ENCODE measurements around the gene TNIK. TPM values are rescaled to one million over a fixed set of nuclear protein-coding genes. Genes with fewer than 3 reads are reported as not detected.
"Not testable (repeated sequence)": the region's sequence is repeated elsewhere in the genome, so short reads cannot be mapped to it uniquely, and the experiment has no call there.

The TNIK gene
- total RNA-seq, 1 experiment from 2014 or later = 0.47 TPM

DNA sequence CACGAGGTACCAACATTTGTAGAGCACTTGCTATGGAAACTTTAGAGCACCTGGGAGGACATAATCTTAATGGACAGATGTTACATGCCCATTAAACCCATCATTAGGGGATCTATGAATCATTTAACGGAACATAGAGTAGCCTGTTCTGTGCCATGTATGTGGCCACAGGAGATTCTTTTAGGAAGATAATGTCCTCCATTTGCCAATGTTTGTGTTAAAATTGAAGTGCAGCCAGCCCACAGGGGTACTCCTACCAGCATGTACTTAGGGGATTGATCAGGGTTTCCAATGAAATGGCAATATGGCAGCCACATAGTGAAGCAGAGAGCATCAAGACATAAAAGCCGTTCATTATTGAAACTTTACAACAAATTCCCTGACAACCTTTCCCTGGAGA, 70.7 kb downstream of the TNIK start:
- H3K4me1 ChIP-seq (replicated peaks) = peaks cover 4% of the 10 kb centered on the region; the same call in 1 of the 2 replicates
- H3K27me3 ChIP-seq (replicated peaks) = no peaks in the 10 kb centered on the region
- no peaks in the 10 kb centered on the region; the same call in 1 of the 2 replicates for H3K9me3 ChIP-seq (replicated peaks)
- no peak overlapping the region for H3K4me3 ChIP-seq
- no peak for DNase-seq (ENCODE audit: low read depth in 1 of 2, low spot score in 2 of 2)
- H3K27ac ChIP-seq = no peak overlapping the region
- H3K36me3 ChIP-seq = no peaks in the 10 kb centered on the region

DNA sequence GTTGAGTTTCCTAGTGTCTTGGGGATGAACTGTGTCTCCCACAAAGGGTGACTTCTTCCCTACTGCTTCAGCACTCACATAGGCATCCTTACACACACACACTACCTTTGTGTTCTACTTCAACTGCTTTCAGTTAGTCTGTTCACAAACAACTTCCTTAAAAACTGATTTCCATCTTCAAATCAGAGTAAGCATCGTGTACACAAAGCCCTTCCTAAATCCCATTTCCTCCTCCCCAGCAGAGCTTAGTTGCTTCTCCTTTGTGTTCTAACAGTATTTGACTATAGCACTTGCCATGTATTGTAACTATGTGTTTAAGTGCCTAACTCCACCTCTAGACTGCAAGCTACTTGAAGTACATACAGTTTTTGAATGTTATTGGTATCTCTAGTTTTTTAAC, 71.7 kb downstream of the TNIK start:
- no peak for DNase-seq (ENCODE audit: low read depth in 1 of 2, low spot score in 2 of 2)
- peaks cover 10% of the 10 kb centered on the region; the same call in 1 of the 2 replicates for H3K4me1 ChIP-seq (replicated peaks)

DNA sequence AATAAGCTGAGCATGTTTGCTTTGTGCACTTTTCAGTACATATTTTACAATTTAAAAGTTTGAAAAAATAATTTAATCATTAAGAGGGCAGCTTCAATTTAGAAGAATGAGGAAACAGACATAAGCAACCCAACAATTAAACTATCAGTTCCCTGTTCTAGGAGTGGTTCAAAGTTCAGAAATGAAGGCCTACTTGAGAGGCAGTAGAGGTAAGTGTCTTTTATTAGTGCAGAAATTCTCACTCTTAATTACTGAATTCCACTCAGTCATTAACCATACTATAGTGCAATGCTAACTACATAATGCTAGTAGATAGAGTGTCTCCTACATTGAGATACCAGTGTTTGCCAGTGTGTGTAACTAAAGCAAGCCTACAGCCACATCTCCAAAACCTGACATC, 73.1 kb downstream of the TNIK start:
- DNase-seq (ENCODE audit: low read depth in 1 of 2, low spot score in 2 of 2) = no peak
- Histone ChIP-seq H3K4me3 (no peak overlapping the region), H3K36me3 (no peaks in the 10 kb centered on the region), H3K4me1 (replicated peaks) (peaks cover 10% of the 10 kb centered on the region; the same call in 1 of the 2 replicates), H3K9me3 (replicated peaks) (no peaks in the 10 kb centered on the region; the same call in 1 of the 2 replicates), H3K27ac (no peak overlapping the region), H3K27me3 (replicated peaks) (no peaks in the 10 kb centered on the region)

More for the DNA sequence above, 71.7 kb downstream of the TNIK start:
- H3K36me3 ChIP-seq = no peaks in the 10 kb centered on the region
- no peak overlapping the region for H3K4me3 ChIP-seq
- H3K9me3 ChIP-seq (replicated peaks) = no peaks in the 10 kb centered on the region; the same call in 1 of the 2 replicates
- H3K27ac ChIP-seq = no peak overlapping the region
- no peaks in the 10 kb centered on the region for H3K27me3 ChIP-seq (replicated peaks)

DNA sequence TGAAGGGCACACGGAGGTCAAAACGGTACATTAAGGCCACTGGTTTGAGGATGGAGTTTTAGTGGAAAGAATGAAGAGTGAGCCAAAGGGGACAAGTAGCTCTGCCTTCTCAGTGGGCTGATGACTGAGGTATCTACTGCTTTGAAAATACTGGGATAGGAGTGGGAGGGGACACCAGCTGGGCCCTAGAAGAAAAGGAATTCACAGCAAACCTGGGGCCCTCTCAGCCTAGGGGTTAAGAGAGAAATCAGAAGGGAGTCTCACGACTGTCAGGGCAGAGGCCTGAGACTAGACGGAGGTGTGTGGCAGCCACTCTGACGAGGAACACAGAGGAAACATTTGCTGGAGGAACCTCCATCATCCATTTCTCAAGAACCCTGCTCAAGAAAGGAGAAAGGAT, 75.1 kb downstream of the TNIK start:
- no peaks in the 10 kb centered on the region for H3K36me3 ChIP-seq
- H3K9me3 ChIP-seq (replicated peaks) = no peaks in the 10 kb centered on the region; the same call in 1 of the 2 replicates
- no peak overlapping the region for H3K27ac ChIP-seq

DNA sequence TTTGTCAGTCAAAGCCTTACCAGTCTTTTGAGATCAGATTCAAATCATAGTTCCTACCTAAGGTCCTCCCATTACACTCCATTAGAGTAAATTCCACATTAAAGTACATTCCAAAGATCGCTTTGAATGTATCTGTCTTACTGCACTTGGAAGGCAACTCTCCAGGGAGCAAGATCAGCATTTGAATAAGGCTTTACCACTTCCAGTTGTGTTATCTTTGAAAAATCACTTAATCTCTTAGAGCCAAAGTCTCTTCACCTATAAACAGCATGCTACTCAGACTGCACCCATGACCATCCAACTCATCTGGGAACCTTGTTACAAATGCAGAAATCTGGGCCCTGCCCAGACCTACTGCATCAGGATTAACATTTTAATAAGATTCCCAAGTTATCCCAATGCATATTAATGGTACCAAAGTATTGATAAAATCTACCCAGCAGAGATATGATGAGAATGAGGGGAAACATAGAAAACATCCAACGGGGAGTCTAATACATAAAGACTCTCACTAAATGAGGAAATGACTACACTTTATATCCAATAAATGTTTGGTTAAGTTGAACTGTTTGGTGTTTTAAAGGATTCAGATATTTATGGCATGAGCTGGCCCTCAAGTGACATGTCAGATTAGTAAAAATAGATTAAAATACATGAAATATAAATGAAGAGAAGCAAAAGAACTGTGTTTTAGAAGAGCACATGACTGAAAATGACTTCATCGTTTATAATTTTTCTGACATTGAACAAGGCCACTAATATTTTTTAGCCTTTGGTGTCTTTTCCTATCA, 75.9 kb downstream of the TNIK start:
- H3K27me3 ChIP-seq (replicated peaks) = no peaks in the 10 kb centered on the region
- no peak for DNase-seq (ENCODE audit: low read depth in 1 of 2, low spot score in 2 of 2)
- no peak overlapping the region for H3K4me3 ChIP-seq
- H3K27ac ChIP-seq = no peak overlapping the region
- H3K4me1 ChIP-seq (replicated peaks) = peaks cover 10% of the 10 kb centered on the region; the same call in 1 of the 2 replicates
- no peaks in the 10 kb centered on the region for H3K9me3 ChIP-seq (replicated peaks)
- H3K36me3 ChIP-seq = no peaks in the 10 kb centered on the region

More for the DNA sequence above, 75.1 kb downstream of the TNIK start:
- DNase-seq (ENCODE audit: low read depth in 1 of 2, low spot score in 2 of 2) = no peak
- Histone ChIP-seq H3K4me3 (no peak overlapping the region), H3K4me1 (replicated peaks) (peaks cover 10% of the 10 kb centered on the region; the same call in 1 of the 2 replicates), H3K27me3 (replicated peaks) (no peaks in the 10 kb centered on the region)

DNA sequence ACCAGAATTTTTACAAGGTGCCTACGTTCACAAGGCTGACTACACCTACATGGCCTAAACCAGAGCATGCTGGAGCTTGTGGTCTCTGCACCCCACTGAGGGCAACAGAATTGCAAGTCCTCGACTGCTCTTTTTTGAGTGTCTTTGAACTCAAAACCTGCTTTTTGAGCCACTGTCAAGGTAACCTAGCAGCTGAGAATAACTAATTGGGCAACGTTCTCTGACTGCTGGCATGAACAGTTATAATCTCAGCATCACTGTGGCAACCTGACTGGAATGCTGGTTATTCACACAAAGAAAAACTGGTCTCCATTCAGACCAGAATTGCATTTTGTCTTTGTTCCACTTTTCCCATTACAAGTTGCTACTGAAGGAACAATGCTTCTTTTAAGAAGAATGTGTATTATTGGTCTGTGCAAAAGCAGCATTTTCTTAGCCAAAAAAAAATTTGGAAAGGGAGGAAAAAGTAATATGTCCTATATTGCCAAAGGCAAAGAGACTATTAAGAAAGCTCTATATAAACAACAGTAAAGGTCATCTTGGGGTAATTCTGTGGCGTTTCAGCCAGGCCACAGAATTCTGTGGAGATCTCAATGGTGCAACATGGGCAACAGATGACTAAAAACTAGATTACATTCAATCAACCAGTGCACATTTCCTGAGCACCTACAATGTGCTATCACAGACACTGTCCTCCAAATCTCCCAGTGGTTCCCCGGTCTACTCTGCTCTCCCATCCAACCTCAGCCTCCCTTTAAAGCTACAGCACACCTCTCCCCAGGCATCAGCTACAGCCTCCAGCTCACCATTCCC, 76.8 kb downstream of the TNIK start:
- H3K36me3 ChIP-seq = no peaks in the 10 kb centered on the region
- peaks cover 10% of the 10 kb centered on the region; the same call in 1 of the 2 replicates for H3K4me1 ChIP-seq (replicated peaks)
- no peak overlapping the region for H3K27ac ChIP-seq
- no peaks in the 10 kb centered on the region for H3K9me3 ChIP-seq (replicated peaks)
- DNase-seq (ENCODE audit: low read depth in 1 of 2, low spot score in 2 of 2) = no peak
- no peaks in the 10 kb centered on the region for H3K27me3 ChIP-seq (replicated peaks)
- H3K4me3 ChIP-seq = no peak overlapping the region

DNA sequence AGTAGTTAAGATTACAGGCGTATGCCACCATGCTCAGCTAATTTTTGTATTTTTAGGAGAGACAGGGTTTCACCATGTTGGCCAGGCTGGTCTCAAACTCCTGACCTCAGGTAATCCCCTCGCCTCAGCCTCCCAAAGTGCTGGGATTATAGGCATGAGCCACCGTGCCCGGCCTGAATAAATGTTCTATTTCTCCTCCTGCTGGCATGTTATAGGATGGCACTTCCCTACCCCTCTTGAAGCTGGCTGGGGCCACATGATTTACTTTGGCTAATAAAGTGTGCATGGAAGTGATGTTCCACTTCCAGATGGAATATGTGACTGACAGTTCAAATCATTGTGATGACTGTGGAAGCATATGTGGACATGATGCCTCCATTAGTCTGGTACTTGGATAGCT, 77.9 kb downstream of the TNIK start:
- peaks cover 10% of the 10 kb centered on the region; the same call in 1 of the 2 replicates for H3K4me1 ChIP-seq (replicated peaks)
- H3K9me3 ChIP-seq (replicated peaks); DNase-seq (ENCODE audit: low read depth in 1 of 2, low spot score in 2 of 2); H3K36me3 ChIP-seq; H3K27me3 ChIP-seq (replicated peaks); H3K27ac ChIP-seq; H3K4me3 ChIP-seq: not testable (repeated sequence)

DNA sequence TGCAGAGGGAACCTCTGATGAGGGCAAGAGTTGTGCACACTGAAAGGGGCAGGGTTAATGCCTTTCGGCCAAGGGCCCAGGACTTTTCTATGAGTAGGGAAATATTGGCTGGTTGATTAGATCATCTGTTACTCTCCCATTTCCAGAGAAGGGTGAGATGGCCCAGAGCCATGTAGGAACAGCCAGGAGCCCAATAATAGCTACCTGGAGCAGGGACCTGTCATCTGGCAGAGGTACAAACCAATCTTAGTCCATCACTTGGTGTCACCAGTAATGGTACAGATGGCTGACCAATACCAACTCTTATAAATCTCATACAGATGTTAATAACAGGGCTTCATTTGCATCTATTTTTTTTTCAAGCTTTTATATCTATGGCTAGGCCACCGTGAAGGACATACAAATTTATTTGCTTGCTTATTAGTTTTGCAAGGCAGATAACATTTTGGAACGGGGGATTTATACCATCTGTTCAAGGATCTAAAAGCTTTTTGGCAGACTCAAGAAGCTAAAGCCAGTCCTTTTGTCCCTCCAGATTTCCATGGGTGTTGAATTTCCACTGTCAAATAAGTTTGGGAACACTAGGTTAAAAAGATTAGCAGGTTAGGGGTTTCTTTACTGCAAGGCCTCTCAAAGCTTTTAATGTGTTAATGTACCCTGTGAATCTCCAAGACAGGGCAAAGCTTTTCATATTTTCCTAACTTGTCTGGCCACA, 79.3 kb downstream of the TNIK start:
- Histone ChIP-seq H3K36me3 (no peaks in the 10 kb centered on the region), H3K27me3 (replicated peaks) (no peaks in the 10 kb centered on the region)
- no peak for DNase-seq (ENCODE audit: low read depth in 1 of 2, low spot score in 2 of 2)

DNA sequence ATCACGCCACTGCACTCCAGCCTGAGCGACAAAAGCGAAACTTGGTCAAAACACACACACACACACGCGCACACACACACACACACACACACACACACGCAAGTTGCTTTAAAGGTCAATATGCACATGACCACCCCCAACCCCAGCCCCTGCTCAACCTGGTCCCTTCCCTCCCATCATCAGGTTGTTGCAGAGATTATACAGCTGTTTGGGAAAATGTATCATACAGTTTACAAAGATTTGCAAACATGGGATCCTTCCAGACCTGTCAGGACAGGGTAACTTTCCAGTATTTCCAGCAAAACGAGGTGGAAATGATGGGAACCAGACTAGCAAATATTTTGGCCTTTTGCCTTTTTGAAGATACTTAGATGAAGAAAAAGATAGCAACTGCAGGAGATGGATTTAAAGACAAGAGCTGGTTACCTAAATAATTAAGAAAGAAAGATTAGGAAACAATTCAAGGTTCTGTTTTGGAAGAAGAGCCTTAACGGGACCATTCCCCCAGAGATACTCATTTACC, 80.2 kb downstream of the TNIK start:
- DNase-seq (ENCODE audit: low read depth in 1 of 2, low spot score in 2 of 2) = no peak
- Histone ChIP-seq H3K4me1 (replicated peaks) (peaks cover 10% of the 10 kb centered on the region; the same call in 1 of the 2 replicates), H3K36me3 (no peaks in the 10 kb centered on the region), H3K27ac (no peak overlapping the region), H3K9me3 (replicated peaks) (no peaks in the 10 kb centered on the region), H3K27me3 (replicated peaks) (no peaks in the 10 kb centered on the region), H3K4me3 (no peak overlapping the region)

More for the DNA sequence above, 79.3 kb downstream of the TNIK start:
- Histone ChIP-seq H3K27ac (no peak overlapping the region), H3K4me3 (no peak overlapping the region), H3K4me1 (replicated peaks) (peaks cover 10% of the 10 kb centered on the region; the same call in 1 of the 2 replicates), H3K9me3 (replicated peaks) (no peaks in the 10 kb centered on the region)

DNA sequence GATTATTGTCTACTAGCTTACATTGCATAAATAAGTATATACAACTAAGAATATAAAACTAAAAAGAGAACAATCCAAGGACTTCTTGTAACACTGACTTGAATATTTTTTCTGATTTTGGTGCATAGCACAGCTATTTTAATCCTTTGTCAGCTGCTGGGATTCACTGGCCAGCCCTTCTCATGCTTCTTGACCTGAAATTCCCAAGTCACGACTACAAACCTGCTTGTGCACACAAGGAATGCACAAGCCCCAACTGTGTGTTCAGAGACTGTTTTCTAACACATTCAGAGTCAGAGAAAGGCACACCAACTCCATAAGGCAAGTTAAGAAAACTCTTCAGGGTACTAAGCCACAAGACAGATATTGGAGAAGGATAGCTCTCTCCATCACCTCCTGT, 80.9 kb downstream of the TNIK start:
- DNase-seq (ENCODE audit: low read depth in 1 of 2, low spot score in 2 of 2) = no peak
- H3K4me3 ChIP-seq = no peak overlapping the region
- H3K4me1 ChIP-seq (replicated peaks) = peaks cover 7% of the 10 kb centered on the region; the same call in 1 of the 2 replicates
- H3K36me3 ChIP-seq = no peaks in the 10 kb centered on the region
- no peaks in the 10 kb centered on the region for H3K27me3 ChIP-seq (replicated peaks)
- H3K27ac ChIP-seq = no peak overlapping the region
- no peaks in the 10 kb centered on the region for H3K9me3 ChIP-seq (replicated peaks)

DNA sequence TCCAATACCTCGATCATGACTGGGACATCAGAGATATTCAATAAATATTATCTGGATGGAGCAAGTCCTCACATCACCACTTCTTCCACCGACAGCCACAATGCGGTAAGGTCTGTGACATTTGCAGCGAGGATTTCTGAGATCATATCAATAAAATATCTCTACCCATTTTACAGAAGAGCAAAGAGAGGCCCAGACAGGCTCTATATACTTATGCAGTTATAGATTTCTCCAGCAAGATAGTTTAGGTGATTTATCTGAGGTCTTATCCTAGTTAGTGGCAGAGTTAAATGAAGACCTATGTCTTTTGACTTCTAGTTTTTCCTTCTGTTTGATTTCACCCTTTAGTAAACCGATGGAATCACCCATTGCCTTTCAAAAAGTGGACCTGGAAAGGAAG, 81.6 kb downstream of the TNIK start:
- Histone ChIP-seq H3K27me3 (replicated peaks) (no peaks in the 10 kb centered on the region), H3K4me1 (replicated peaks) (0 out of 2 replicates have a peak, but pooled peaks cover 4% of the 10 kb centered on the region), H3K36me3 (no peaks in the 10 kb centered on the region), H3K4me3 (no peak overlapping the region), H3K9me3 (replicated peaks) (no peaks in the 10 kb centered on the region), H3K27ac (no peak overlapping the region)
- DNase-seq (ENCODE audit: low read depth in 1 of 2, low spot score in 2 of 2) = no peak

DNA sequence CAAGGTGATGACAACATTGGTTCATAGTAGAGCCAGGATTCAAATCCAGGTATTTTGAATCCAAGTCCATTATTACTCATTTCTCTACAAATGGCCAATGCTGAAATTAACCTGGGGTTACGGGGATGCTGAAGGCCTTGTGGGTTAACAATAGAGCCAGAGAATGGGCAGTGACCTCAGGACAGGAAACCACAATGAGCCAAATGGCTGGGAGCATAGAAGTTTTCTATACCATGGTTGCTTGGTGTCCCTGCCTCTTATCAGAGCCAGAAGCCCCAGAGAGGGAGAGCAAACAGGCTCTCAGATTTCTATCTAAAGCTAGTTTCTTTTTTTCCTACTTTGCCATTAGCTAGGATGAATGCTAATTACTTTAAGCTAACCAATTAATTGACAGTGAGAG, 82.3 kb downstream of the TNIK start:
- no peak overlapping the region for H3K4me3 ChIP-seq
- no peak for DNase-seq (ENCODE audit: low read depth in 1 of 2, low spot score in 2 of 2)
- H3K27me3 ChIP-seq (replicated peaks) = no peaks in the 10 kb centered on the region
- H3K4me1 ChIP-seq (replicated peaks) = 0 out of 2 replicates have a peak, but pooled peaks cover 4% of the 10 kb centered on the region
- no peaks in the 10 kb centered on the region for H3K36me3 ChIP-seq
- H3K27ac ChIP-seq = no peak overlapping the region
- H3K9me3 ChIP-seq (replicated peaks) = no peaks in the 10 kb centered on the region

DNA sequence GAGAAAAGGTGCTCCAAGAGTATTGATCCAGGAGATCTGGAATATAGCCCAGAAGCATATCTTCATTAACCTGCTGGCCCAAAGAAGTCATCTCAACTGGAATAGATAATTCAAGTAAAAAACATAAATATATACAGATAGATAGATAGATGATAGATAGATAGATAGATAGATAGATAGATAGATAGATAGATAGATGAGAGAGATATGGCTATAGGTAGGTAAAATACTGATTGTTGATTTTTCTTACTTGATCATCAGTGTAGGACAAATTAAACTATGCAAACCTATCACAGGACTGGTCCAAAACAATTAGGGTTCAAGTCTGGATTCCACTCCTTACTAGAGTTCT, 83.6 kb downstream of the TNIK start:
- Histone ChIP-seq H3K4me1 (replicated peaks) (0 out of 2 replicates have a peak, but pooled peaks cover 4% of the 10 kb centered on the region), H3K4me3 (no peak overlapping the region), H3K27me3 (replicated peaks) (no peaks in the 10 kb centered on the region), H3K36me3 (no peaks in the 10 kb centered on the region), H3K9me3 (replicated peaks) (no peaks in the 10 kb centered on the region), H3K27ac (no peak overlapping the region)
- no peak for DNase-seq (ENCODE audit: low read depth in 1 of 2, low spot score in 2 of 2)

All from SJSA1 (cell line).